Gastrocnemius medialis (tissue), 4 donors: ENCODE results near the gene SMIM44. TPM values are rescaled to one million over a fixed set of nuclear protein-coding genes. Genes with fewer than 3 reads are reported as not detected.

ENCODE experiments used
- ATAC-seq, 2 donors: fragments of 150-250 bp; one replicate each; pipeline ENCODE4 v1.9.1; 2016
- DNase-seq, 2 donors: peaks; one replicate each; pipeline ENCODE4 v3.0.0-alpha.2; 2019
- H3K27ac ChIP-seq, 4 donors: fragments of 200-600 bp; sonication (generic); 1 replicate in 1 of 4; 2 replicates in 3 of 4; pipeline ENCODE4 v1.5.1; 2016 to 2018; ENCODE audit warnings: mild to moderate bottlenecking in 2 of 4, moderate library complexity in 1 of 4
- H3K27me3 ChIP-seq, 3 donors: fragments of 200-600 bp; sonication (generic) in 2 of 3; 1 replicate in 1 of 3; 2 replicates in 2 of 3; pipeline versions ENCODE4 v1.5.1 to v1.6.0; 2016 to 2019; ENCODE audit warnings: mild to moderate bottlenecking in 1 of 3, moderate library complexity in 1 of 3
- H3K36me3 ChIP-seq, 2 donors: fragments of 200-600 bp; sonication (generic) in 1 of 2; one replicate each; pipeline ENCODE4 v1.5.1; 2017 to 2018
- H3K4me1 ChIP-seq, 2 donors: fragments of 200-600 bp; sonication (generic) in 1 of 2; one replicate each; pipeline ENCODE4 v1.5.1; 2016 to 2017; ENCODE audit warnings: mild to moderate bottlenecking in 2 of 2
- H3K4me3 ChIP-seq, 4 donors: fragments of 200-600 bp; sonication (generic) in 3 of 4; 1 replicate in 1 of 4; 2 replicates in 3 of 4; pipeline ENCODE4 v1.5.1; 2016 to 2019; ENCODE audit warnings: mild to moderate bottlenecking in 2 of 4
- H3K9me3 ChIP-seq, 3 donors: fragments of 200-600 bp; sonication (generic) in 2 of 3; 1 replicate in 1 of 3; 2 replicates in 2 of 3; pipeline ENCODE4 v1.5.1; 2016 to 2019
- POLR2A ChIP-seq, 2 donors: fragments of 450-650 bp; IDR thresholded peaks; one replicate each; pipeline ENCODE4 v1.6.1; 2017; ENCODE audit warnings: antibody characterized with exemption in 2 of 2, mild to moderate bottlenecking in 2 of 2, moderate library complexity in 2 of 2
- in situ Hi-C, 4 donors: fragments of 200-750 bp; cut with MboI; loops; one replicate each; pipeline versions ENCODE4 v1.15.0 to v1.8.0; 2017; ENCODE audit warnings: low sequenced_read_pairs in 4 of 4
- intact Hi-C: fragments of 100-400 bp; cut with DNase I; formaldehyde crosslinking; loops from one replicate; pipeline ENCODE4 v1.15.1; 2023; ENCODE audit warnings: low total_unique reads
- total RNA-seq, 4 donors: library from RNA; depleted of rRNA; stranded (reverse); fragments of >200 nt; gene quantifications; one replicate each; pipeline versions ENCODE4 v1.1.0 to v1.2.3, GENCODE V29; 2016
- TF ChIP-seq, protein P1 (sequence below), 5 experiments: fragments of 450-650 bp in 3 of 5; fragments of 200-600 bp in 2 of 5; sonication (generic) in 2 of 5; IDR thresholded peaks in 4 of 5; conservative IDR thresholded peaks in 1 of 5; 1 replicate in 4 of 5; 2 replicates in 1 of 5; pipeline ENCODE4 v1.5.1; 2016 to 2019; ENCODE audit warnings: antibody characterized with exemption in 5 of 5, mild to moderate bottlenecking in 3 of 5, moderate library complexity in 3 of 5

The SMIM44 gene
- total RNA-seq, 4 donors from 2014 or later: not detected

DNA sequence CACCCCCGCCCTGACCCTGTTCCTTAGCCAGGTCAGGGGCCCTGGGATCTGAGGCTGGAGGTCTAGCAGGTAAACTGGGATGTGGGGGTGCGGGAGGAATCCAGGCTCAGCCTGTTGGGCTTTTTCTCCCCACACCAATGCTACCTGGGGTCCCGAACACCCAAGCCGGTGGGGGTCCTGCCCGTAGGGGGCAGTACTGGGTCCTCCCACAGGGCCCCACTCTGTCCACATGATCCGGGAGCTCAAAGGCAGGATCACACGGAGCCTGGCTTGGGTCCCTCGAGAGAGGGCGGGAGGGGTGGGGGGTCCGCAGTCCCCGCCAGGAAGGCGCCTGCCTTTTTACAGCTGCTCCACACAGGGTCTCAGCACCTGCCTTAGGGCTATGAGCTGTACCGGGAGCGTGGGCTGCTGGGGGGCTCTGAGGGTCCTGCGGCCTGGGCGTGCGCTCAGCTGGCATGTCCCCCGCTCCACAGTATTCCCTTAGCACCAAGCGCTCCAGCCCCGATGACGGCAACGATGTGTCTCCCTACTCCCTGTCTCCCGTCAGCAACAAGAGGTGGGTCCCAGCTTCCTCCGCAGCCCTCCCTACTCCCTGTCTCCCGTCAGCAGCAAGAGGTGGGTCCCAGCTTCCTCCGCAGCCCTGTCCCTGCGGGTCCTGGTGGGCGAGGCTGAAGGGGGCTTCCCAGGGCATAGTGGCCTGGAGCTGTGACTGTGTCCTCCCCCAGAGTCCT, 43.4 kb upstream of the SMIM44 start:
- H3K36me3 ChIP-seq: peaks cover 0 to 59% of the 10 kb centered on the region in 2 donors
- ATAC-seq (no peak), DNase-seq (no peak)
- in situ Hi-C loops (no loop called here), intact Hi-C loops (no loop called here)
- no peaks in the 10 kb centered on the region for H3K9me3 ChIP-seq
- H3K4me3 ChIP-seq: no peak overlapping the region
- TF ChIP-seq, protein P1, sequence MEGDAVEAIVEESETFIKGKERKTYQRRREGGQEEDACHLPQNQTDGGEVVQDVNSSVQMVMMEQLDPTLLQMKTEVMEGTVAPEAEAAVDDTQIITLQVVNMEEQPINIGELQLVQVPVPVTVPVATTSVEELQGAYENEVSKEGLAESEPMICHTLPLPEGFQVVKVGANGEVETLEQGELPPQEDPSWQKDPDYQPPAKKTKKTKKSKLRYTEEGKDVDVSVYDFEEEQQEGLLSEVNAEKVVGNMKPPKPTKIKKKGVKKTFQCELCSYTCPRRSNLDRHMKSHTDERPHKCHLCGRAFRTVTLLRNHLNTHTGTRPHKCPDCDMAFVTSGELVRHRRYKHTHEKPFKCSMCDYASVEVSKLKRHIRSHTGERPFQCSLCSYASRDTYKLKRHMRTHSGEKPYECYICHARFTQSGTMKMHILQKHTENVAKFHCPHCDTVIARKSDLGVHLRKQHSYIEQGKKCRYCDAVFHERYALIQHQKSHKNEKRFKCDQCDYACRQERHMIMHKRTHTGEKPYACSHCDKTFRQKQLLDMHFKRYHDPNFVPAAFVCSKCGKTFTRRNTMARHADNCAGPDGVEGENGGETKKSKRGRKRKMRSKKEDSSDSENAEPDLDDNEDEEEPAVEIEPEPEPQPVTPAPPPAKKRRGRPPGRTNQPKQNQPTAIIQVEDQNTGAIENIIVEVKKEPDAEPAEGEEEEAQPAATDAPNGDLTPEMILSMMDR (IDR thresholded peaks at IDR 0.05 in 4 of 5, conservative IDR thresholded peaks at IDR 0.05 in 1 of 5): no peak
- no peak for TF ChIP-seq POLR2A (IDR thresholded peaks at IDR 0.05)
- no peak overlapping the region for H3K27ac ChIP-seq
- no peaks in the 10 kb centered on the region for H3K4me1 ChIP-seq
- no peaks in the 10 kb centered on the region for H3K27me3 ChIP-seq

DNA sequence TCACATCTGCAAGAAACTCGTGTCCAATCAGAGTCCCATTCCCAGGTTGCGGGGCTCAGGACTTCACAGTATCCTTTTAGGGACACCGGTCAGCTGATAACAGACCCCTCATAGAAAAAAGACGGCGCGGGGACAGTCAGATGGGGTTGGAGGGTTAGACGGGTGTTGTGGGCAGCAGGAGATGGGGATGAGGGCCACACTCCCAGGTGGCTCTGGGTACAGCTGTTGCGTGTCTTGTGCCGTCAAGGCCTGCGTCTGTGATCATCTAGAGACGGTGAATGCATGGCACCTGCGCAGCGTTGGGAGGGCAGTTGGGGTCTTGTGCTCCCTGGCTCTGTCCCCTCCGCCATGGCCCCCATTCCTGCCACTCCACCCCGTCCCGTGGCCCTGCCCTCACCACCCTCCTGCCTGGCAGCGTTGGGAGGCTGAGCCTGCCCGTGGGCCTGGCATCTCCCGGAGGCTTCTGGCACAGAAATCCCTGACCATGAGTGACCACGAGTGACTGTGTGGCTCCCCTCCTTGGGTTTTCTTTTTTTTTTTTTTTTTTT, 41.7 kb upstream of the SMIM44 start:
- TF ChIP-seq, protein P1 (IDR thresholded peaks at IDR 0.05 in 4 of 5, conservative IDR thresholded peaks at IDR 0.05 in 1 of 5): no peak
- no peak for TF ChIP-seq POLR2A (IDR thresholded peaks at IDR 0.05)
- no peak overlapping the region for H3K4me3 ChIP-seq
- no peak overlapping the region for H3K27ac ChIP-seq
- H3K9me3 ChIP-seq: no peaks in the 10 kb centered on the region
- H3K36me3 ChIP-seq: peaks cover 0 to 52% of the 10 kb centered on the region in 2 donors
- H3K27me3 ChIP-seq: no peaks in the 10 kb centered on the region
- no peak for DNase-seq
- intact Hi-C loops (no loop called here), in situ Hi-C loops (no loop called here)
- ATAC-seq: no peak
- H3K4me1 ChIP-seq: no peaks in the 10 kb centered on the region

DNA sequence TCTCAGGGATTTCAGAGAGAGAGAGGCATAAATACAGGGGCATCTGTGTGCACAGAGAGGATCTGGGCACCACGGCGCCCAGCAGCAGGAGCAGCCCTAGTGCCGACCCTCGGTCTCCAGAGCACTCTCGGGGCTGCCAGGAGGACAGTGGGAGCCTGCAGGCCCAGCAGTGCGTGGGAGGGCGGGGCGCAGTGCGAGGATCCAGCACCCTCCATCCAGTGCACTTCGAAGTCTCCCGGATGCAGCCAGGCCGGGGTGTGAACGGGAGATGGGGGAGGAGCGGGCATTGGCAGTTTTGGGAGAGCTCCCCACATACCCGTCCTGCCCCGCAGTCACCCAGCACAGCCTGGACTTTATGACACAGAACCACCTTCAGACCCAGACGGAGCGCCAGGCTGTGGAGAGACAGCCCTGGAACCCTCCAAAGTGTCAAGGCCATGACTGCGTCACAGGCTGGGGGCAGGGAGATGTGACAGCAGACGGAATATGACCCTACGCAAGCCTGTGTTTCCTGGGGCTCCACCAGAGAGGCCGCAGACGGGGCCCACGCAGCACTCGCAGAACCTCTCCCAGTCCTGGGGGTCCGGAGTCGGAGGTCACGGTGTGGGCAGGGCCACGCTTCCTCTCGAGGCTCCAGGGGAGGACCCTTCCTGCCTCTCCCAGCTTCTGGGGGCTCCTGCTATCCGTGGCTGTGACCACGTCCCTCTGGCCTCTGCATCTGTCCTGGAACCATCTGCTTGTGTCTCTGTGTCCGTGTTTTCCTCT, 41.0 kb upstream of the SMIM44 start:
- H3K4me1 ChIP-seq: no peaks in the 10 kb centered on the region
- no peak overlapping the region for H3K27ac ChIP-seq
- TF ChIP-seq, protein P1 (IDR thresholded peaks at IDR 0.05 in 4 of 5, conservative IDR thresholded peaks at IDR 0.05 in 1 of 5): no peak
- TF ChIP-seq POLR2A (IDR thresholded peaks at IDR 0.05): no peak
- DNase-seq (no peak), ATAC-seq (no peak)
- H3K27me3 ChIP-seq: no peaks in the 10 kb centered on the region
- H3K4me3 ChIP-seq: no peak overlapping the region
- no peaks in the 10 kb centered on the region for H3K9me3 ChIP-seq
- in situ Hi-C loops (no loop called here), intact Hi-C loops (no loop called here)
- peaks cover 0 to 52% of the 10 kb centered on the region in 2 donors for H3K36me3 ChIP-seq

DNA sequence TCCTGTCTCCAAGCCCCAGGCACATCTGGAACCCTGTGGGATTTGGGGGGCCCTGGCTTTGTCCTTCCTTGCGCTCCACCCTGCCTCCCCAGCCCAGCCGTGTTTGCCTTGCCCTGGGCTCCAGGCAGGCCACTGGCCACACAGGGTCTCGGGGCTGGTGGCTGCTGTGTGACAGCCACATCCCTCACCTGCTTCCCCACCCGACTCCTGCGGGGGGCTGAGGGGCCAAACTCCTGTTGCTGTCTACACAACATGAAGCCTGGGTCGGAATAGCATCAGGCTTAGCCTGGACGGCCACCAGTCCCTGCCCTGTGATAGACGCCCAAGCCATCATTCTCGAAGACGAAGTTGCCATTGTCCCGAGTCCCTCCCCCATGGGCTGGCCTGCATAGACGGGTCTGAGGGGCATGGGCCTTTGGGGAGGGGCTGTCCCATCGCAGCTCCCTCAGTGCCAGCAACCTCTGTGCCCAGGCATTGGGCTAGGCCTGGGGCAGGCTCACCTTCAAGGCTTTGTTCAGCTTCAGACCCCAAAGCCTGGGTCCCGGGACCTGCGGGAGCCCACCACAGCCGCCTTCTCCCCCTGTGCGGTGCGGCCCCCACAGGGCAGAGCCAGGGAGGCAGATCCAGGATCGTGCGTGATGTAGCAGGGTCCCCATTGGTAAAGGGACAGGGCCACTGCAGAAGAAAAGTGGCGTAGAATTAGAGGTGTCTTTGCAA, 40.3 kb upstream of the SMIM44 start:
- Histone ChIP-seq H3K27me3 (no peaks in the 10 kb centered on the region), H3K9me3 (no peaks in the 10 kb centered on the region), H3K4me1 (no peaks in the 10 kb centered on the region), H3K4me3 (no peak overlapping the region), H3K36me3 (peaks cover 0 to 52% of the 10 kb centered on the region in 2 donors), H3K27ac (no peak overlapping the region)
- TF ChIP-seq POLR2A (IDR thresholded peaks at IDR 0.05): no peak
- TF ChIP-seq, protein P1 (IDR thresholded peaks at IDR 0.05 in 4 of 5, conservative IDR thresholded peaks at IDR 0.05 in 1 of 5): no peak
- intact Hi-C loops: no loop called here
- DNase-seq (no peak), ATAC-seq (no peak)
- in situ Hi-C loops: no loop called here
